Measurements from ENCODE around the gene CACNA1S. TPM values are rescaled to one million over a fixed set of nuclear protein-coding genes. Genes with fewer than 3 reads are reported as not detected.

The CACNA1S gene
- total RNA-seq, 2 experiments from 2014 or later = not detected

GRCh38 chr1:201017828-201018163 lies 94.4 kb downstream of the CACNA1S start:
- DNase-seq (no peak), ATAC-seq (ENCODE audit: poor library complexity) (no peak)
- ChIA-PET CTCF (interaction anchor here (1.9 kb wide), 1 partner anchor 45 kb away, joined by 6 read pairs; no protein-coding TSS in a partner anchor), POLR2A (interaction anchor here (1.0 kb wide), 1 partner anchor 28 kb away, joined by 3 read pairs; no protein-coding TSS in a partner anchor)
- peak overlapping the region; percentile 90 for H3K27ac Mint-ChIP-seq
- peak overlapping the region; percentile 56 for H3K4me3 Mint-ChIP-seq
- peaks cover 100% of the 10 kb centered on the region for H3K4me1 ChIP-seq (ENCODE audit: insufficient read depth, low read length)
- intact Hi-C loops (cut with DNase I, micrococcal nuclease) = no loop called here
- peaks cover 6% of the 10 kb centered on the region for H3K36me3 ChIP-seq (ENCODE audit: insufficient read depth, low read length)
- no peak overlapping the region for H3K4me3 ChIP-seq (ENCODE audit: low read length)
- H3K27me3 ChIP-seq (ENCODE audit: control insufficient read depth in 1 of 2, insufficient read depth in 2 of 2, low read length in 2 of 2) = no peaks in the 10 kb centered on the region
- H3K36me3 Mint-ChIP-seq (ENCODE audit: low read depth) = peaks cover 14% of the 10 kb centered on the region
- H3K4me1 Mint-ChIP-seq (ENCODE audit: low read depth) = peaks cover 94% of the 10 kb centered on the region
- H3K27me3 Mint-ChIP-seq = no peaks in the 10 kb centered on the region
- H3K9me3 ChIP-seq (ENCODE audit: control insufficient read depth in 1 of 2, insufficient read depth in 1 of 2, low read length in 2 of 2) = no peaks in the 10 kb centered on the region
- no peak for TF ChIP-seq CTCF (IDR thresholded peaks at IDR 0.05)
- H3K9me3 Mint-ChIP-seq = no peaks in the 10 kb centered on the region
- no peak overlapping the region for H3K27ac ChIP-seq (ENCODE audit: low read depth in 1 of 2, low read length in 2 of 2)

GRCh38 chr1:201016943-201017827 lies 95.0 kb downstream of the CACNA1S start:
- DNase-seq (no peak), ATAC-seq (ENCODE audit: poor library complexity) (no peak)
- H3K4me3 ChIP-seq (ENCODE audit: low read length) = no peak overlapping the region
- peaks cover 10% of the 10 kb centered on the region for H3K36me3 ChIP-seq (ENCODE audit: insufficient read depth, low read length)
- Mint-ChIP-seq H3K4me3 (peak overlapping the region; percentile 58), H3K36me3 (ENCODE audit: low read depth) (peaks cover 15% of the 10 kb centered on the region), H3K27ac (peak overlapping the region; percentile 90), H3K9me3 (no peaks in the 10 kb centered on the region), H3K4me1 (ENCODE audit: low read depth) (peaks cover 94% of the 10 kb centered on the region), H3K27me3 (no peaks in the 10 kb centered on the region)
- CTCF ChIA-PET = interaction anchor here (2.2 kb wide), 1 partner anchor 37 kb away, joined by 8 read pairs; no protein-coding TSS in a partner anchor
- no peak for TF ChIP-seq CTCF (IDR thresholded peaks at IDR 0.05)
- H3K27ac ChIP-seq (ENCODE audit: low read depth in 1 of 2, low read length in 2 of 2) = no peak overlapping the region
- H3K27me3 ChIP-seq (ENCODE audit: control insufficient read depth in 1 of 2, insufficient read depth in 2 of 2, low read length in 2 of 2) = no peaks in the 10 kb centered on the region
- intact Hi-C loops (cut with DNase I, micrococcal nuclease) = no loop called here
- POLR2A ChIA-PET = no interaction called here
- no peaks in the 10 kb centered on the region for H3K9me3 ChIP-seq (ENCODE audit: control insufficient read depth in 1 of 2, insufficient read depth in 1 of 2, low read length in 2 of 2)
- H3K4me1 ChIP-seq (ENCODE audit: insufficient read depth, low read length) = peaks cover 100% of the 10 kb centered on the region

- no peak overlapping the region for H3K27ac ChIP-seq (ENCODE audit: low read depth in 1 of 2, low read length in 2 of 2)
Observed at GRCh38 chr1:201016211-201016651, 96.0 kb downstream of the CACNA1S start.

More at GRCh38 chr1:201016211-201016651, 96.0 kb downstream of the CACNA1S start:
- Histone ChIP-seq H3K9me3 (ENCODE audit: control insufficient read depth in 1 of 2, insufficient read depth in 1 of 2, low read length in 2 of 2) (no peaks in the 10 kb centered on the region), H3K4me3 (ENCODE audit: low read length) (no peak overlapping the region), H3K27me3 (ENCODE audit: control insufficient read depth in 1 of 2, insufficient read depth in 2 of 2, low read length in 2 of 2) (no peaks in the 10 kb centered on the region), H3K36me3 (ENCODE audit: insufficient read depth, low read length) (peaks cover 16% of the 10 kb centered on the region), H3K4me1 (ENCODE audit: insufficient read depth, low read length) (peaks cover 100% of the 10 kb centered on the region)
- H3K9me3 Mint-ChIP-seq = no peaks in the 10 kb centered on the region
- POLR2A ChIA-PET = interaction anchor here (1.1 kb wide), 1 partner anchor 20 kb away, joined by 3 read pairs; no protein-coding TSS in a partner anchor
- CTCF ChIA-PET = interaction anchor here (1.2 to 2.2 kb wide), 3 partner anchors 36 to 103 kb away, joined by 4 to 8 read pairs (median 5); no protein-coding TSS in a partner anchor
- peaks cover 15% of the 10 kb centered on the region for H3K36me3 Mint-ChIP-seq (ENCODE audit: low read depth)
- H3K27me3 Mint-ChIP-seq = no peaks in the 10 kb centered on the region
- peak overlapping the region; percentile 90 for H3K27ac Mint-ChIP-seq
- H3K4me3 Mint-ChIP-seq = peak overlapping the region; percentile 69
- peaks cover 94% of the 10 kb centered on the region for H3K4me1 Mint-ChIP-seq (ENCODE audit: low read depth)
- no peak for TF ChIP-seq CTCF (IDR thresholded peaks at IDR 0.05)
- no peak for ATAC-seq (ENCODE audit: poor library complexity)
- DNase-seq = no peak
- intact Hi-C loops (cut with DNase I, micrococcal nuclease) = no loop called here
